GM21528 (cell line): Measurements from ENCODE around the gene ZCCHC4.
"Not testable (repeated sequence)": the region's sequence is repeated elsewhere in the genome, so short reads cannot be mapped to it uniquely, and the experiment has no call there.

ENCODE experiments used
- ATAC-seq: cut with Tn5 transposase; IDR thresholded peaks from one replicate; pipeline ENCODE4 v1.9.1; 2021; ENCODE audit warnings: mild to moderate bottlenecking, moderate library complexity; ENCODE audit not compliant: unreplicated experiment, low FRiP score

Gene ZCCHC4

GRCh38 chr4:25320336-25320735 is 7.8 kb downstream of the ZCCHC4 start:
- no peak for ATAC-seq

DNA sequence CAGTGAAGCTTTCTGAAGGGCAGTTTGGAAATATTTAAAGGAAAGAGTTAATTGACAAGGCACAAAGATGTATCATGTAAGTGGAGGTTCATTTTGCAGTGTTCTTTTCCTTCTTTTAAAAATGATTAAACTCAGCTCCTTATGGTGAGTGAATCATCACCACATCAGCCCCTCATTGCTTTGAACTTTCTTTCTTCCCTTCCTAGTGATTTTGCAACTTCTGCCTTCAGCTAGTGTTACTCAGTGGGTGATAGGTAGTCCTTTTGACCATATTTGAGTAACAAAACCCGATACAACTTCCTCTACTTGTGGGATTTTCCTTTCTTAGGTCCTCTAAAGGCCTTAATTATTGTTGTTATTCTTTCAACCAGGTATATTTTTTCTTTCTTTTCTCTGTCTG is 8.2 kb downstream of the ZCCHC4 start:
- ATAC-seq, result no peak

- no peak for ATAC-seq
Observed at GRCh38 chr4:25321703-25322102, 9.1 kb downstream of the ZCCHC4 start.

GRCh38 chr4:25328463-25328862 is 15.9 kb downstream of the ZCCHC4 start:
- ATAC-seq, result not testable (repeated sequence)

DNA sequence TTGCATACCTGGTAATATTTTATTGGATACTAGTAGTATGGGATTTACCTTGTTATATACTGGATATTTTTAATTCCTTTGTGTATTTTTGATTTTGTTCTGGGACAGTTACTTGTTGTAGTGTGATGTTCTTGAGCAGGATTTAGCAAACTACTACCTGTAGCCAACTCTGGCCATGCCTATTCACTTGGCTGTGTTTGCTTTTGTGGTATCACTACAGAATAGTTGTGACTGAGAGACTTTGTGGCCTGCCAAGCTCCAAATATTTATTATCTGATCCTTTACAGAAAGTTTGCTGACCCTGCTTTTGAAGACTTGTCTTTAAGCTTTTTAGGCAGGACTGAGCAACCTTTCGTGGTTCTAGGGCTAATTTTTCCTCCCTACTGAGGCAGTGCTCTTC is 17.8 kb downstream of the ZCCHC4 start:
- no peak for ATAC-seq

- ATAC-seq, result peak; percentile 88
Observed at GRCh38 chr4:25330905-25331808, 18.6 kb downstream of the ZCCHC4 start.

GRCh38 chr4:25343671-25344070 is 31.1 kb downstream of the ZCCHC4 start:
- ATAC-seq, result no peak

DNA sequence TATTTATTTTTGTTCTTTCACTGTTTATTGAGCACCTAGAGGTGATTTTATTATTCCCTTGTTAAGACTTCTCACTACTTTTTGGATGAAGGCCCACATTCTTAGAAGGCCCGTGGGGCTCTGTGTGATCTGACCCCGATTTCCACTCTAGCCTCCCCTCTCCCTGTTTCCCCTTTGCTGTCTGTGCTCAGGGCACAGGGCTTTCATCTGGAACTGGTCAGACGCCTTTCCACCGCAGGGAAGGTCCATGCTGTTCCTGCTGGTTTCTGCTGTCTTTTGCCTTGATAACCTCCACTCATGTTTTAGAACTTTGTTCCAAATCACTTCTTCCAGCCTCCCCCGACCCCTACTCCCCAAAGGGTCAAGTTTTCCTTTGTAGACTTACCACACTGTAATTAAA is 33.2 kb downstream of the ZCCHC4 start:
- no peak for ATAC-seq

- ATAC-seq, result no peak
Observed at GRCh38 chr4:25346913-25347312, 34.3 kb downstream of the ZCCHC4 start.

DNA sequence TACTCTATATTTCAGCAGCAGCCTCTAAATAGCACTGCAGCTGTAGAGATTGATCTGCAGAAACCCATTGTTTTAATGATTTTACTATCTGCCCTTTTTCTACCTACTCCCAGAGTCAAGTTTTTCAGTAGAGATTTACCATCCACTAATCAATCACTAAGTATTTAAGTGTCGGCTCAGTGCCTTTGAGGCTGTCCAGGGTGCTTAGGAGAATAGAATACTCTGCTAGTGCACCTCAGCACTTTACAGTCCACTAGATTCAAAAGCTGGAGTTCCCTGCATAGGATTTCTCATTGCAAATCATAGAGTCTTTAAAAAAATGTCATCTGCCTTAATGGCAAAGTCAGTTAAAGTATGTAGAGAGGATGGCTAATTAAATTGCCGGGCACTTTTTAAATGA is 34.9 kb downstream of the ZCCHC4 start:
- ATAC-seq, result no peak

- ATAC-seq, result no peak
Observed at GRCh38 chr4:25347971-25348370, 35.4 kb downstream of the ZCCHC4 start.

DNA sequence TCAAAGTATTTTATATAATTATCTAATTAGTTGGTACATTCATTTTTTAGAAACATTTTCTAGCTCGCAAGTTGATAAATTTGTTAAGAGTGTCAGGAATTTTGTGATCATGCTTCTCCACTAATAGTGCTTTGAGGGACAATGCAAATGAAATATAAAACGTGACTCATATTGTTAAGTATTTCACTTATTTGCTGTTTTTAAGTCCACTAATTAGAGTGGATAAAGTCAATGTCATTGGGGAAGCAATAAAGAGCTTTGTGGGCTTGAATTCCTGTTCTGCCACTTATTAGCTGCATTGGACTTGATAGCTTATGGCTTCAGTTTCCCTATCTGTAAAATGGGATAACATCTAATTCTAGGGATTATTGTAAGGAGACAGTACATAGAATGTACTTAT is 38.0 kb downstream of the ZCCHC4 start:
- ATAC-seq, result no peak

DNA sequence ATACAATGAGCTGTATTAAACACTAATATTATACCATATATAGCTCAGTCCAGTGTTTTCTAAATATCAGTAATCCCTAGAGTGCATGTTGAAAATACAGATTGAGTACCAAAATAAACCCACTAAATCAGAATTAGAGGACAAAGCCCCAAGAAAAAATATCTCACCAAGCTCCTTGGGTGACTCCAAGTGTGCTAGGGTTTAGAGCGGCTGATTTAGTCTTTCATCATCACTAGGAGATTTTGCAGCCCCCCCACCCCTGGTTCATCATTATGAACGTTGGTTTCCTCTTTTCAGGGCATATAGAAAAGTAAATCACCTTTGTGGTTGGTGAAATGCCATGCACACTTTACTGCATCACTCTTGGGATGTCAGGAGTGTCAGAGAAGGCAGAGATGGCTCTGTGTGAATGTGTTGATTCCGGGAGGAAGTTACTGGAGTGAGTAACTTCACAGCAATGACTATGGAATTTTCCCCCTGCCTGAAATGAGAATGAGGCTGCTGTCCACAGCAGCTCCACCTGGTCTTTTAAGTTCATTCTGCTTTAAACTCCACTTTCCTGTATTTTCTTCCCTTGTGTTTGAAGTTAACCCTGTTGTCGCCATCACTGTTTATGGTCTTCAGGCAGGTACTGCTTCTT is 39.3 kb downstream of the ZCCHC4 start:
- no peak for ATAC-seq

GRCh38 chr4:25356068-25356467 is 43.5 kb downstream of the ZCCHC4 start:
- ATAC-seq, result no peak

DNA sequence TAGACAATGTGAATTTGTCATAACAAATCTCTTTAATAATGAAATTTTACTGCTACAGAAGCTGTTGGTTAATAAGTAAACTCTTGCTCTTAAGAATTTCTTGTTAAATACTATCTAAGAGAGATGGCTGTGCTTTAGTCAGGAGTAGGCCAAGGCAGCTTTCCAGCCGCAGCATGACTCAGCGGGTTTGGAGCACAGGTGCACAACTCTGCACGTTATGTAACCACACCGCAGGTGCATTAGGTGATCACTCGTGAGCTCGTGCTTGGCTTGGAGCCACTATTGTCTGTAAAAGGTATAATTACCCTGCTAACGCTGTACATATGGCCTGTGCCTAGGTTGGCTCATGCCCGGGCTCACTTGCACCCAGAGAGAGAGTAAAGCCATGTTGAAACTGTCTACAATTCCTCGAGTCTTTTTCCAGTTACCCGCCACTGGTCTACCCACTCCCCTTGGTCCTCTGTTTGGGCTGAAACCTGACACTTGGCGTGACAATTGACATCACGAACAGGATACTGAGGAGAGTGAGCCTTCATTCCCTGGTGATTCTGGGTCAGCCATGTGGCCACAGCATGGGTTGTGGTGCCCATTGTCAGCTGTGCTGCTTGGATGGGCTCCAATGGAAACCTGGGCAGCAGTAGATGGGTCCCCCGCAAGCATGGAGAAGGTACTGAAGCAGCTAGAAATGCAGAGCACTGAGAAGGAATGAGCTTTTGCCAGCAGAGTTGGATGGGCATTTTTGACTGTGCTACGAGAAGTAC is 46.1 kb downstream of the ZCCHC4 start:
- ATAC-seq, result no peak

- ATAC-seq, result no peak
Observed at GRCh38 chr4:25361253-25361652, 48.7 kb downstream of the ZCCHC4 start.

DNA sequence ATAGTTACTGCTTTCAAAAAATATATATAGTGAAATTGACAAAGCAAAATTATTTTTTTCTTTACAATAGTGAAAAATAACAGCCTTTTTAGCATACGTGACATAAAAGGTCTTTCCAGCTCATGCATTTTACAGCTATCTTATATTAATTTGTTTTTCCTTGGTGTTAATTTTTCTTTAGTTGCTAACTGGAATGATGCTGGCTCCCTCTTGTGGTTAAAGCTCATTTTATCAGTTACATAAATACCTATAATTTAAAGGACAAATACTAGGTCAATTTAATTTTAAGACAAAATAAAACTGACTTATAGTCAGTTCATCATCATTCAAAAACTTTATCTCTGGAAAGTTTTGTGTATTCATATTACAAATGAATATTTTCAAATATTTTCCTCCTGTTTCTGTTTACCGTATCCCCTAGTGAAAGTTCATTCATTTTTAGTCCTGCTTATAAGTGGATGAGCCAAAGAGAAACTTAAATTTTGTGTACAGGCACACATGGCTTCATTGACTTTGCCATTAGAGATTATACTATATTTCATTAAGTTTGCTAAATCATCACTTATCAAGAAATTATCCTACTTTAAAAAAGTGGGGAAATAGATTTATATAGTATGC is 54.5 kb downstream of the ZCCHC4 start:
- no peak for ATAC-seq

GRCh38 chr4:25367877-25368276 is 55.3 kb downstream of the ZCCHC4 start:
- ATAC-seq, result no peak

GRCh38 chr4:25368315-25368714 is 55.7 kb downstream of the ZCCHC4 start:
- no peak for ATAC-seq

- ATAC-seq, result no peak
Observed at GRCh38 chr4:25370242-25370641, 57.7 kb downstream of the ZCCHC4 start.

DNA sequence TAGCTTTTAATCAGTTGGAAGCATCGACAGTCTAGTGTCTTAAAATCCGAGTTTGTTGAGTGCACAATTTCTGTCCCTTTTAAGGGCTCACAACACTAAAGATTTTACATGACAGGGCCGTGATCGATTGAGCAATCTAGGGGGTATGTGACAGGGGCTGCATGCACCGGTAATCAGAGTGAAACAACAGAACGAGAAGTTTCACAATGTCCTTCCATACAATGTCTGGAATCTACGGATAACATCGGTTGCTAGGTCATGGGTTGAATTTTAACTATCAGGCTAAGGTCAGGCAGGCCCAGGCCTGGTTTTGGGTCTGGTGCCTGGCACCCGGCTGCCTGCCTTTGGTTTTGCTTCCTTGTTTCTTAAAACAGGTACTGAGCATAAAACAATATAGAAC is 60.0 kb downstream of the ZCCHC4 start:
- ATAC-seq, result not testable (repeated sequence)
